IMR-90 (cell line): ENCODE measurements around the gene NPAS1. TPM values are rescaled to one million over a fixed set of nuclear protein-coding genes. Genes with fewer than 3 reads are reported as not detected.

ENCODE experiments used
- ATAC-seq: fragments of 200-7000 bp; cut with Tn5 transposase; 2 replicates; pipeline ENCODE4 v1.9.1; 2020; ENCODE audit warnings: low read depth, mild to moderate bottlenecking, moderate library complexity
- BruUV-seq: library from RNA; stranded (reverse); fragments of 400-500 nt; replicated peaks from 2 replicates; lab custom pipeline; 2021; lab: Mats Ljungman, UMichigan
- CTCF ChIA-PET: fragments of 300-600 bp; formaldehyde crosslinking; extraction: SDS; loops from one replicate; lab custom pipeline; 2021; ENCODE audit warnings: antibody characterized with exemption; lab: Yijun Ruan, JAX
- POLR2A ChIA-PET: fragments of 300-600 bp; sonication (Branson Sonifier 250); formaldehyde crosslinking; loops from one replicate; lab custom pipeline; 2022; ENCODE audit warnings: antibody characterized with exemption; ENCODE audit not compliant: unreplicated experiment; lab: Charles Lee
- DNase-seq: peaks from one replicate; pipeline ENCODE4 v3.0.0; 2013
- H2AFZ ChIP-seq: replicated peaks from 2 replicates; pipeline ENCODE3; 2013; ENCODE audit warnings: low read length, mild to moderate bottlenecking; ENCODE audit not compliant: poor library complexity
- H2AK5ac ChIP-seq: 2 replicates; pipeline ENCODE4 v1.6.1; 2013; ENCODE audit warnings: low read depth, low read length, inconsistent platforms
- H2AK9ac ChIP-seq: replicated peaks from 2 replicates; pipeline ENCODE3; 2013; ENCODE audit warnings: mild to moderate bottlenecking, low read depth, low read length, moderate library complexity; ENCODE audit not compliant: poor library complexity
- H2BK120ac ChIP-seq: 2 replicates; pipeline ENCODE4 v1.6.1; 2013; ENCODE audit warnings: low read depth, low read length, inconsistent platforms
- H2BK15ac ChIP-seq: 3 replicates; pipeline ENCODE4 v1.6.1; 2013; ENCODE audit warnings: low read depth, low read length, inconsistent platforms
- H2BK20ac ChIP-seq: 2 replicates; pipeline ENCODE4 v1.6.1; 2013; ENCODE audit warnings: low read depth, mild to moderate bottlenecking, inconsistent platforms, low read length, moderate library complexity
- H2BK5ac ChIP-seq: 2 replicates; pipeline ENCODE4 v1.6.1; 2013; ENCODE audit warnings: mild to moderate bottlenecking, low read depth, low read length, inconsistent platforms; ENCODE audit not compliant: poor library complexity, severe bottlenecking
- H3K14ac ChIP-seq: replicated peaks from 2 replicates; pipeline ENCODE4 v1.6.1; 2013; ENCODE audit warnings: low read depth, low read length, inconsistent platforms
- H3K18ac ChIP-seq: 2 replicates; pipeline ENCODE4 v1.6.1; 2013; ENCODE audit warnings: low read depth, low read length, control low read depth
- H3K23ac ChIP-seq: 2 replicates; pipeline ENCODE4 v1.6.1; 2013; ENCODE audit warnings: low read depth, low read length, inconsistent platforms
- H3K27ac ChIP-seq: 2 replicates; pipeline ENCODE4 v1.5.1; 2013; ENCODE audit warnings: mild to moderate bottlenecking, control low read depth, low read length; ENCODE audit not compliant: insufficient read depth
- H3K27me3 ChIP-seq: 2 replicates; pipeline ENCODE4 v1.6.1; 2013; ENCODE audit warnings: low read length; ENCODE audit not compliant: control insufficient read depth, insufficient read depth
- H3K36me3 ChIP-seq: 2 replicates; pipeline ENCODE4 v1.6.1; 2013; ENCODE audit warnings: low read length, mixed read lengths; ENCODE audit not compliant: control insufficient read depth, insufficient read depth
- H3K4ac ChIP-seq: 2 replicates; pipeline ENCODE4 v1.6.1; 2013; ENCODE audit warnings: low read depth, low read length, inconsistent platforms
- H3K4me1 ChIP-seq: 2 replicates; pipeline ENCODE4 v1.6.1; 2013; ENCODE audit warnings: low read length, mixed read lengths; ENCODE audit not compliant: control insufficient read depth, insufficient read depth
- H3K4me2 ChIP-seq: 2 replicates; pipeline ENCODE4 v1.6.1; 2013; ENCODE audit warnings: low read depth, mild to moderate bottlenecking, control low read depth, low read length, moderate library complexity
- H3K4me3 ChIP-seq: 2 replicates; pipeline ENCODE4 v1.5.1; 2013; ENCODE audit warnings: low read depth, mild to moderate bottlenecking, control low read depth, low read length, moderate library complexity; ENCODE audit not compliant: insufficient read depth
- H3K56ac ChIP-seq: 2 replicates; pipeline ENCODE4 v1.6.1; 2013; ENCODE audit warnings: low read length, inconsistent platforms; ENCODE audit not compliant: insufficient read depth; ENCODE audit errors: extremely low read depth
- H3K79me1 ChIP-seq, 2 experiments: 2 replicates each; pipeline ENCODE4 v1.6.1; 2013; ENCODE audit warnings: low read length in 2 of 2, inconsistent platforms in 1 of 2, low read depth in 1 of 2
- H3K9ac ChIP-seq: 2 replicates; pipeline ENCODE4 v1.6.1; 2013; ENCODE audit warnings: low read depth, low read length, control low read depth
- H3K9me1 ChIP-seq: 2 replicates; pipeline ENCODE4 v1.6.1; 2013; ENCODE audit warnings: low read length, inconsistent platforms; ENCODE audit not compliant: insufficient read depth
- H3K9me3 ChIP-seq: 2 replicates; pipeline ENCODE4 v1.6.1; 2013; ENCODE audit warnings: low read length; ENCODE audit not compliant: control insufficient read depth, insufficient read depth
- H4K20me1 ChIP-seq: 2 replicates; pipeline ENCODE4 v1.6.1; 2013; ENCODE audit warnings: low read length, inconsistent platforms; ENCODE audit not compliant: insufficient read depth
- H4K5ac ChIP-seq: 2 replicates; pipeline ENCODE4 v1.6.1; 2013; ENCODE audit warnings: mild to moderate bottlenecking, low read depth, low read length, control low read depth
- H4K8ac ChIP-seq, 2 experiments: 2 replicates each; pipeline ENCODE4 v1.6.1; 2013; ENCODE audit warnings: low read depth in 2 of 2, low read length in 2 of 2, control low read depth in 1 of 2, inconsistent platforms in 1 of 2
- H4K91ac ChIP-seq: 2 replicates; pipeline ENCODE4 v1.6.1; 2013; ENCODE audit warnings: low read depth, low read length, inconsistent platforms; ENCODE audit not compliant: insufficient read depth
- CEBPB ChIP-seq: IDR thresholded peaks from 2 replicates; pipeline ENCODE4 v1.6.1; 2012; ENCODE audit warnings: low read depth, low read length, improper control_type of control experiment
- CHD1 ChIP-seq: IDR thresholded peaks from 2 replicates; pipeline ENCODE4 v1.6.1; 2012; ENCODE audit warnings: low read depth, low read length, improper control_type of control experiment
- MAFK ChIP-seq: IDR thresholded peaks from 2 replicates; pipeline ENCODE4 v1.6.1; 2012; ENCODE audit warnings: low read depth, low read length, improper control_type of control experiment
- MAZ ChIP-seq: IDR thresholded peaks from 2 replicates; pipeline ENCODE4 v1.6.1; 2012; ENCODE audit warnings: low read depth, mild to moderate bottlenecking, low read length, improper control_type of control experiment, moderate library complexity, borderline replicate concordance
- RAD21 ChIP-seq: IDR thresholded peaks from 2 replicates; pipeline ENCODE4 v1.6.1; 2012; ENCODE audit warnings: low read length, improper control_type of control experiment
- RFX5 ChIP-seq: IDR thresholded peaks from 2 replicates; pipeline ENCODE4 v1.8.0; 2012; ENCODE audit warnings: low read depth, mild to moderate bottlenecking, low read length, moderate library complexity
- SMC3 ChIP-seq: fragments of 150-350 bp; IDR thresholded peaks from 2 replicates; pipeline ENCODE4 v1.6.1; 2016; ENCODE audit warnings: low read depth, mild to moderate bottlenecking, antibody characterized with exemption, low read length, moderate library complexity
- USF2 ChIP-seq: fragments of 150-350 bp; IDR thresholded peaks from 2 replicates; pipeline ENCODE4 v1.6.1; 2017; ENCODE audit warnings: mild to moderate bottlenecking, antibody characterized with exemption, low read length, low read depth
- WGBS, 2 experiments: methylation state at CpG; one replicate each; pipeline versions ENCODE4 v1.1.5 to v1.1.7; 2013; ENCODE audit warnings: missing lambda C conversion rate in 2 of 2; ENCODE audit not compliant: insufficient read length in 1 of 2; ENCODE audit errors: extremely low coverage in 2 of 2; 5-methylcytosine and 5-hydroxymethylcytosine counted together
- dilution Hi-C: fragments of 300-500 bp; cut with HindIII; formaldehyde crosslinking; loops from one replicate; pipeline ENCODE4 v1.14.3; 2018; ENCODE audit warnings: low sequenced_read_pairs; ENCODE audit not compliant: unreplicated experiment
- in situ Hi-C: fragments of 300-500 bp; cut with MboI; formaldehyde crosslinking; loops from 3 replicates; pipeline ENCODE4 v1.14.3; 2019; ENCODE audit warnings: low sequenced_read_pairs, inconsistent platforms, mixed read lengths
- intact Hi-C: fragments of 100-400 bp; cut with micrococcal nuclease; formaldehyde crosslinking; loops from 2 replicates; pipeline ENCODE4 v1.10.0; 2022
- polyA plus RNA-seq, 3 experiments: library from polyadenylated mRNA; depleted of rRNA; stranded (reverse); fragments of >200 nt; gene quantifications; 2 replicates each; pipeline ENCODE4 v1.2.3, GENCODE V29; 2012; ENCODE audit warnings: low replicate concordance in 1 of 3
- total RNA-seq: library from RNA; depleted of rRNA; stranded (reverse); fragments of >200 nt; gene quantifications from 2 replicates; pipeline ENCODE4 v1.2.3, GENCODE V29; 2012
- TF ChIP-seq, protein P1 (sequence below): conservative IDR thresholded peaks from 2 replicates; pipeline ENCODE4 v1.5.1; 2012; ENCODE audit warnings: mild to moderate bottlenecking, low read depth, low read length, improper control_type of control experiment

The NPAS1 gene
- total and polyA plus RNA-seq, 2 of the 4 experiments (the other 2 are of a cell fraction), result 0.36 to 5.7 TPM

GRCh38 chr19:47093841-47094240 is 74.2 kb downstream of the NPAS1 start:
- Histone ChIP-seq H3K27me3 (no peaks in the 10 kb centered on the region), H3K9me1 (peaks cover 22% of the 10 kb centered on the region), H3K14ac (no peak overlapping the region), H2AK5ac (no peak overlapping the region), H4K91ac (no peak overlapping the region), H2AFZ (no peak overlapping the region), H4K20me1 (peaks cover 50% of the 10 kb centered on the region), H3K18ac (no peak overlapping the region), H3K9me3 (no peaks in the 10 kb centered on the region), H3K23ac (no peak overlapping the region), H3K79me1 (peaks cover 39 to 75% of the 10 kb centered on the region in 2 experiments), H3K36me3 (peaks cover 35% of the 10 kb centered on the region), H3K4me2 (no peak overlapping the region), H4K8ac (no peak overlapping the region), H2BK15ac (no peak overlapping the region), H3K4me1 (peaks cover 7% of the 10 kb centered on the region; the same call in 1 of the 2 replicates), H3K4ac (no peak overlapping the region), H3K9ac (no peak overlapping the region), H2BK5ac (no peak overlapping the region), H3K56ac (no peak overlapping the region), H3K4me3 (no peak overlapping the region), H4K5ac (no peak overlapping the region), H3K27ac (no peak overlapping the region), H2AK9ac (no peak overlapping the region), H2BK120ac (no peak overlapping the region), H2BK20ac (no peak overlapping the region)
- CTCF ChIA-PET, result interaction anchor here (1.3 kb wide), 1 partner anchor 32 kb away, joined by 3 read pairs; no protein-coding TSS in a partner anchor
- no peak for ATAC-seq
- dilution Hi-C loops, result no loop called here
- BruUV-seq, result no TSS peak
- whole genome bisulfite sequencing, 2 experiments, result 88% methylated on average over 8 of the region's 10 CpGs; no CpG with 5 or more reads in 1 of the 2 experiments
- intact Hi-C loops, result no loop called here
- in situ Hi-C loops, result no loop called here
- TF ChIP-seq, protein P1, sequence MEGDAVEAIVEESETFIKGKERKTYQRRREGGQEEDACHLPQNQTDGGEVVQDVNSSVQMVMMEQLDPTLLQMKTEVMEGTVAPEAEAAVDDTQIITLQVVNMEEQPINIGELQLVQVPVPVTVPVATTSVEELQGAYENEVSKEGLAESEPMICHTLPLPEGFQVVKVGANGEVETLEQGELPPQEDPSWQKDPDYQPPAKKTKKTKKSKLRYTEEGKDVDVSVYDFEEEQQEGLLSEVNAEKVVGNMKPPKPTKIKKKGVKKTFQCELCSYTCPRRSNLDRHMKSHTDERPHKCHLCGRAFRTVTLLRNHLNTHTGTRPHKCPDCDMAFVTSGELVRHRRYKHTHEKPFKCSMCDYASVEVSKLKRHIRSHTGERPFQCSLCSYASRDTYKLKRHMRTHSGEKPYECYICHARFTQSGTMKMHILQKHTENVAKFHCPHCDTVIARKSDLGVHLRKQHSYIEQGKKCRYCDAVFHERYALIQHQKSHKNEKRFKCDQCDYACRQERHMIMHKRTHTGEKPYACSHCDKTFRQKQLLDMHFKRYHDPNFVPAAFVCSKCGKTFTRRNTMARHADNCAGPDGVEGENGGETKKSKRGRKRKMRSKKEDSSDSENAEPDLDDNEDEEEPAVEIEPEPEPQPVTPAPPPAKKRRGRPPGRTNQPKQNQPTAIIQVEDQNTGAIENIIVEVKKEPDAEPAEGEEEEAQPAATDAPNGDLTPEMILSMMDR, result no peak
- TF ChIP-seq RFX5, result no peak
- TF ChIP-seq RAD21, result no peak
- TF ChIP-seq CHD1, result no peak
- TF ChIP-seq USF2, result no peak
- TF ChIP-seq CEBPB, result no peak
- TF ChIP-seq SMC3, result no peak
- no peak for TF ChIP-seq MAZ
- no peak for TF ChIP-seq MAFK
- no peak for DNase-seq
- POLR2A ChIA-PET, result no interaction called here
